IPS-18c (cell line): ENCODE data around the gene CASP4.
"Not testable (repeated sequence)": the region's sequence is repeated elsewhere in the genome, so short reads cannot be mapped to it uniquely, and the experiment has no call there.

ENCODE experiments used
- H3K4me3 ChIP-seq: 2 replicates; pipeline ENCODE4 v1.7.0; 2013; ENCODE audit warnings: low read depth, mild to moderate bottlenecking, low read length, moderate library complexity; ENCODE audit not compliant: insufficient read depth
- H3K9me3 ChIP-seq: one replicate; pipeline ENCODE4 v1.6.1; 2013; ENCODE audit warnings: mild to moderate bottlenecking, low read length, moderate library complexity; ENCODE audit not compliant: control insufficient read depth, insufficient read depth

The CASP4 gene

DNA sequence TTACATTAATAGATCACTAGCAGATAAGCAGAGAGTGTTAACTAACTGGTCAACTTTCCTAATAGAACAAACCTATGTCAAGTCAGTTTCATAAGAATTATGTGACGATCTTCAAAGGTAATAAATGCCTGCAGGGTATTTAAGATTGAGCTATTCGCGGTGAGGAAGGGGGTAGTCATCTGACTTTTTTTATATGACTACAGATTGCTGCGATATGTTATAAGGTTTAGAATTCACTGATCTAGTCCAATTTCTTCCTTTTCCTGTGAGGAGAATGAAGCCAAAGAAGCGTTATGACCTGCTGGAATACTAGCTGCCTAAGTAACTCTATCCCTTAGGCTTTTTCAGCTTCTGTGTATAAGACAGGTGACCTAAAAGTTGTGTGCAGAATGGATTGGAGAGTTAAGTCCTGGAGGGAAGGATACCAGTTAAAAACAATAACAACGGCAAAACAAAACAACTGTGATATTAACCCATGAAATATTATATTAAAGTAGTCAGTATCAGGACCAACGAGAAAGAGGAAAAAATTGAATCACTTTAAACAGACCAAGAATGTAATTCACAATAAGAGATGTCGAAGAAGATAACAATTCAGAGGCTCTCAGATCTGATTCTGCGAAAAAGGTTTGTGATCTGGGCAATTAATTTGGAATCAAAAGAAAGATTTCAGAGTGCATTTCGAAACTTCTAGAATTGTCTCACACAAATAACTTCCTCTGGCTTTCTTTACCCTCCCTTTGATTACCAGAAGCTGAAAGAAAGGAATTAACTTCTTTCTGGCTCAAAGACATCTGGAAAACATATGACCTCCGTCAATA lies 630 bp downstream of the CASP4 start:
- H3K4me3 ChIP-seq: no peak overlapping the region
- peaks cover 5% of the 10 kb centered on the region for H3K9me3 ChIP-seq

DNA sequence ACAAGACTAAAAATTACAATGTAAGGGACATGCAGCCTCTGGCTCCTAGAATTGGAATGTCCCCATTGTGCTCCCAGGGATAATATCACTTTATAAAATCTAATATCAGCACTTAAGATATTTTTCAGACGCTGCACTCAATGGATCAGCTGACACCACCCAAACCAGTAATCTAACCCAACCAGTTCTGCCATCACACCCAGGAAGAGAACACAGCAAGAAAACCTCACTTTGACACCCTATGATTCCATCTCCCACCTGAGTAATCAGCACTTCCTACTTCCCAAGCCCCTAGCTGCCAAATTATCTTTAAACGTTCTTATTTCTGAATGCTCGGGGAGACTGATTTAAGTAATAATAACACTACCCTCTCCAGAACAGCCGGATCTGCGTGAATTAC lies 2.6 kb downstream of the CASP4 start:
- Histone ChIP-seq H3K4me3 (no peak overlapping the region), H3K9me3 (peaks cover 3% of the 10 kb centered on the region)

DNA sequence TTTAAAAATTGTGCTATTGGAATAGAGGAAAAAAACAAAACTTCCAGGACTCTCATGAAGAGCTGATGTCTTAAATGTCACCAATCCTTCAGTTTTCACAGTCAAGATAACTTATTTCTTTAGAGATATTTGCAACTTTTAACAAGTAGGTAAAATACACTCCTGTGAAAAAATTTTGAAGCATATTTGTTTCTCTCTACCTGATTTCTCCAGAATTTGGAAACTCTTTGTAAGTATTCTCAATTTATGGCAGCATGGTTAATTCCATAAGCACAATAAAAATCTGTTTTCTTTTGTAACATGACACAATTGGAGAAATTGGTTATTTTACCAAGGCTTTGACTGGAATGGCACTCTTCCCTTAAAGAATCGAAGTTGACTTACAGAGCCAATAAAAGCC lies 4.1 kb downstream of the CASP4 start:
- Histone ChIP-seq H3K4me3 (no peak overlapping the region), H3K9me3 (peaks cover 3% of the 10 kb centered on the region)

DNA sequence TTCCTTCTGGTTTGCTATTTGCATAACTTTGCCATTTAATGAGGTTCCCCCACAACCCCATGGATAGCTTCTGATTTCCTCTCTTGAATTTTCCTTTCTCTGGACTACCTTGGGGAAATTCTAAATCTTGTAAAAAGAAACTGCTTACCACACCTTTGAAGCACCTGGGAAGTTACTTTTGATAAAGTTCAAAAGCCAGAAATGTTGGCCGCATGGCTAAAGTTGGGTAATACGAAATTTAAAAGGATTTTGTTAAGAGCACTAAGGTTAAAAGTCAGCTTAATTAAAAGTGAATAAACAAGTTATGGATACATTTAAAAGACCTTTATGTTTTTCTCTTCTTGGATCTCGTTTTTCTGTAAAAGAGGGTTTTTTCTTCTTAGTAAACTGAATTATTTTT lies 5.5 kb downstream of the CASP4 start:
- Histone ChIP-seq H3K4me3 (no peak overlapping the region), H3K9me3 (peaks cover 3% of the 10 kb centered on the region)

DNA sequence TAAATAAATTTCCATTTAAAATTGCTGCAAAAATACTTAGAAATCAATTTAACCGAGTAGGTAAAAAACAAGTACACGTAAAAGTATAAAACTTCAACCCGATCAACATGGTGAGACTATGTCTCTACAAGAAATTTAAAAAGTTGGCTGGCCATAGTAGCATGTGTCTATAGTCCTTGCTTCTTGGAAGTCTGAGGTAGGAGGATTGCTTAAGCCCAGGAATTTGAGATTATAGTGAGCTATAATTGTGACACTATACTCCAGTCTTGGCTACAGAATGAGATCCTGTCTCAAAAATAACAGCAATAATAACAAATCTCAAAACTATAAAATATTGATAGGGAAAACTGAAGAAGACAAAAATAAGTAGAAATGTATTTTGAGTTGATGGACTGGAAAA lies 11.1 kb downstream of the CASP4 start:
- H3K4me3 ChIP-seq: no peak overlapping the region
- H3K9me3 ChIP-seq: no peaks in the 10 kb centered on the region

DNA sequence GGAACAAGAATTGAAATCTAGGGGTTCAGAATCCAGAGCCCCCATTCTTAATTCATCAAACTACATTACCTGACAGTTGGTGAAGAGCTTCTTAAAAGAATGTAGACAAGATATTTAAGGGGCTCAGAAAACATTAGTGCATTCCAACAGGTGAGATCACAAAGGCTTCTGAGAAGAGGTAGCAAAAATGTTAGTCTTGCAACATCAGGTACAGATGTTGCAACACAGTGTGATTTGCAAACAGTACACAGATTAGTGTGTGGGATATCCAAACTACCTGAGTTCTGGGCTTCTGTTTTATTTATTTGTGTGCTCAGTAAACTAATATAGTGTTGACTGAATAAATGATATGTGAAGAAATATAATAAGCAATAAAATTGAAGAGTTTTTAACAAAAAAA lies 11.8 kb downstream of the CASP4 start:
- Histone ChIP-seq H3K9me3 (no peaks in the 10 kb centered on the region), H3K4me3 (no peak overlapping the region)

DNA sequence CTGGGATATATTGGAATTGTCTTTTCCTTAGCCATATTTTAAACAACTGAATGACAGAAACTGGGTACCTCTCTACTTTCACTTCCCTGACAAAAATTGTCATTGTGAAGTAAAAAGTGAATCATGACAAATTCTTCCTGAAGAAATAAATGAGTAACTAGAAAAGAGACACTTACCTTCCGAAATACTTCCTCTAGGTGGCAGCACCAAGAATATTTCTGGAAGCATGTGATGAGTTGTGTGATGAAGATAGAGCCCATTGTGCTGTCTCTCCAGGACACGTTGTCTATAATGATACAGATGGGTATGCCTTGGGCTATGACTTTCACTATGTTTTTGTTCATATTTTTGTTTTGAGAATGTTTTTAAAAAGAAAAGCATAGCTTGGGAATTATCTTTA lies 21.5 kb downstream of the CASP4 start:
- Histone ChIP-seq H3K9me3 (no peaks in the 10 kb centered on the region), H3K4me3 (no peak overlapping the region)

DNA sequence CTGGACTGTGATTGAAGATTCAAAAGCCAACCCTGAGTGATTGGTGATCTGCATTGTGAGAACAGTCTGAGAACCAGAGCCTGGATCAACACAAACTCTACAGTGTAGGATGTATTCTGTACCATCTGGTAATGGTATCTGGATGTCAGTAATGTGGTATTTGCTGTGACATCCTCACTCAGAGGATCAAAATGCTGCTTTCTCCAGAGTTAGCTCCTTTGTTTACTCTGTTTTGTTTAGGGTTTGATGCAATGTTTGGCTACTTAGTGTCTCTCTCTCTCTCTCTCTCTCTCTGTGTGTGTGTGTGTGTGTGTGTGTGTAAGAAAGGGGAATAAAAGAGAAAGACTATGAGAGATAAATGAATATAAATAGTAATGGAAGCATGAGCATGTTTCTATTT lies 24.3 kb downstream of the CASP4 start:
- no peaks in the 10 kb centered on the region for H3K9me3 ChIP-seq
- H3K4me3 ChIP-seq: no peak overlapping the region

DNA sequence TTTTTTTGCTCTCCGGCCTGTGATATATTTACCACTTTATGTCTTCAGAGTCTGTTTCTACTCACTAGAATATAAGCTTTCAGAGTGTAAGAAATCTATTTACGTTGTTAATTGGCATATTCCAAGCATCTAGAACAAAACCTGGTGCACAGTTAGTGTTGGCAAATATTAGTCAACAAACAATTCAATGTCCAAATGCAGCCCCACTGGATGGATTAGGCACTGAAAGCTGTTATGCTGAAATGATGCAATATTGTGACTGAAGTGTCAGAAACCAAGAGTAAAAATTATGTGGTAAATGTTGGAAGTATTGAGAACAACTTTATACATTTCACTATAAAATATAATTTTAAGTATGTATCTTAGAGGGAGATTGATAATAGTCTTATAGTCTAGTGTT lies 24.8 kb downstream of the CASP4 start:
- Histone ChIP-seq H3K9me3 (no peaks in the 10 kb centered on the region), H3K4me3 (no peak overlapping the region)

DNA sequence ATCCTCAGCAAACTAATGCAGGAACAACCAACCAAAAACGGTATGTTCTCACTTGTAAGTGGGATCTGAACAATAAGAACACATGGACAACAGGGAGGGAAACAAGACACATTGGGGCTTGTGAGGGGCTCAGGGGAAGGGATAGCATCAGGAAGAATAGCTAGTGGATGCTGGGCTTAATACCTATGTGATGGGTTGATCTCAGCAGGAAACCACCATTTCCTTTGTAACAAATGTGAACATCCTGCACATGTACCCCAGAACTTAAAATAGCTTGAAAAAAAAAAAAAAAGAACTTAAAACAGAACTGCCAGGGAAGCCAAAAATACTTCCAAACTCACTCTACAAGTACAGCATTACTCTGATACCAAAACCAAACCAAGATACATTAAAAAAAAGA lies 33.8 kb downstream of the CASP4 start:
- Histone ChIP-seq H3K4me3 (no peak overlapping the region), H3K9me3 (no peaks in the 10 kb centered on the region)

DNA sequence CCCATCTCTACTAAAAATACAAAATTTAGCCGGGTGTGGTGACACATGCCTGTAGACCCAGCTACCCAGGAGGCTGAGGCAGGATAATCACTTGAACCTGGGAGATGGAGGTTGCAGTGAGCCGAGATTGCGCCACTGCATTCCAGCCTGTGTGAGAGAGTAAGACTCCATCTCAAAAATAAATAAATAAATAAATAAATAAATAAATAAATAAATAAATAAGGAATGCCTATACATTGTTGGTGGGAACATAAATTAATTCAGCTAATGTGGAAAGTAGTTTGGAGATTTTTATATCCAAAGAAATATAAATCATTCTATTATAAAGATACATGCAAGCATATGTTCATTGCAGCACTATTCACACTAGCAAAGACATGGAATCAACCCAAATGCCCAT lies 34.3 kb downstream of the CASP4 start:
- not testable (repeated sequence) for H3K9me3 ChIP-seq, H3K4me3 ChIP-seq

DNA sequence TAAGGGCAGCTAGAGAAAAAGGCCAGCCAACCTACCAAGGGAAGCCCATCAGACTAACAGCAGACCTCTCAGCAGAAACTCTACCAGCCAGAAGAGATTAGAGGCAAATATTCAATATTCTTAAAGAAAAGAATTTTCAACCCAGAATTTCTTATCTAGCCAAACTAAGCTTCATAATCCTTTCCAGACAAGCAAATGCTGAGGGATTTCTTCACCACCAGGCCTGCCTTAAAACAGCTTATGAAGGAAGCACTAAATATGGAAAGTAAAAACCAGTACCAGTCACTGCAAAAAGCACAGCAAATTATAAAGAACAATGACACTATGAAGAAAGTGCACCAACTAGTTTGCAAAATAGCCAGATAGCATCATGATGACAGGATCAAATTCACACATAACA lies 39.6 kb downstream of the CASP4 start:
- Histone ChIP-seq H3K4me3 (no peak overlapping the region), H3K9me3 (peaks cover 2% of the 10 kb centered on the region)

DNA sequence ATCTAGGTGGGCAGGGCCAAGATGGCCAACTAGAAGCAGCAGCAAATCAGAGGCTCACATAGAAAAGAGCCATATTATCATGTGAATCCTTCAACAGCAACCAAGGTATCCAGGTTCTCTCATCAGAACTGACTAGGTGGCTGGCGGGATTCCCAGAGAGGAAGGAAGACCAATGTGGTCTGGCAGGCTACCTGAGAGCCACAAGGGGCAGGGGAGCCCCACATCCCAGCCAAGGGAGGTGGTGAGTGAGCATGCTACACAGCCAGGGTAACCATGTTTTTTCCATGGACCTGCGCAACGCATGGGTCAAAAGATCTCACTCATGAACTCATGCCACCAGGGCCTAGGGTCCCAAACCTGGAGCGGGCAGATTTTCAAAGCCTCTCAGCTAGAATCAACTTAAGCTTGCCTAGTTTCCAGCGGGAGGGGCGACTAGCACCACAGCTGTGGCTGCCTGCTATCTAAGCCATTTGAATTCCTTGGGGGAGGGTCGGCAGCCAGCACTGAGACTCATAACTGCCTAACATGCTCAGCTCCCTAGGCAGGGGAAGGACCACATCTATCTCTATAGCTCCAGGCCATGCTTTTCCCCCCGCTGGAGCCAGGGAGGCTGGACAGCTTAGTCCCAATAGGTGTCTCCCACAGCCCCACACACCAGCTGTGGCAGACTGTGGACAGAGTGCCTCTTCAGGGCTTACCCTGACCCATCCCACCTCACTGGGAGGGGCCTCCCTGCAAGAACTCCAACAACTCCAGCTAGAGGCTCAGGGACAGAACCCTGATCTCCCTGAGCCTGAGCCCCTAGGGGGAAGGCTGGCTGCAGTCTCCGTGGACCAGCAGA lies 41.4 kb downstream of the CASP4 start:
- Histone ChIP-seq H3K9me3 (peaks cover 2% of the 10 kb centered on the region), H3K4me3 (no peak overlapping the region)

DNA sequence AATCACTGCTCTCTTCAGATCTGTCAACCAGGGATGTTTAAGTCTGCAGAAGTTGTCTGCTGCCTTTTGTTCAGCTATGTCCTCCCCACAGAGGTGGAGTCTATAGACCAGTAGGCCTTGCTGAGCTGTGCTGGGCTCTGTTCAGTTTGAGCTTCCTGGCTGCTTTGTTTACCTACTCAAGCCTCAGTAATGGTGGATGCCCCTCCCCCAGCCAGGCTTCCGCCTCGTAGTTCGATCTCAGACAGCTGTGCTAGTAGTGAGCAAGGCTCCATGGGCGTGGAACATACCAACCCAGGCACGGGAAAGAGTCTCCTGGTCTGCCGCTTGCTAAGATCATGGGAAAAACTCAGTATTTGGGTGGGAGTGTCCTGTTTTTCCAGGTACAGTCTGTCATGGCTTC lies 42.5 kb downstream of the CASP4 start:
- Histone ChIP-seq H3K9me3 (peaks cover 2% of the 10 kb centered on the region), H3K4me3 (no peak overlapping the region)

DNA sequence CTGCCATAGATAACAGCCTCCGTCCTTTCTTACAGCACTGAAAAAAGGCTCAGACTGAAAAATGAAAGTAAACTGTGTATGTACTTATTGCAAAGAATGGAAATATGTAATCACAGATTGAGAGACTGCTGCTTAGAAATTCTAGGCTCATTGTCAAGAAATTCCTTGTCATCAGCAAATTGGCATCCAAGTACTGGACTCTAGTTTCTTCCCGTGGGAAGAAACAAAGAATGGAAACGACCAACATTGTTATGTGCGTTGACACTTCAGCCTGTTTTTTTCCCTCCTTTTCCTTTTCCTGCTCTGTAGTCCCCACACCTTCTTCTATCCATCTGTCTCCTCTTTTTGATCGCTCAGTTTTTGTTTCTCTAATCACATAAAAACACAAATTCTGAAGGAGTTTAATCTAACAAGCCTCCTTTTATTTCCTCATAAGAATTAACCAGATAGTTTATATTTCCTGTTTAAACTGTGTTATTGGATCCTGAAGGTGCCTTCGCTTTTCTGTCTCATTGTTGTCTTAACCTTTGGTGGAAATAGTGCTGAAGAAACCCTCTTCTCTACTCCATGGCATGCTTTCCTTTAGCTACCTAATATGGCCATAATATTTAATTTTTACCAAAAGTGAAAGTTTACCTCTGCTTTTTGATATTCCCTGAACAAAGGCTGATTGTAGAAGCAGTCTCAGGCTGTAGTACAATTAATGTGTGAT lies 50.1 kb downstream of the CASP4 start:
- no peak overlapping the region for H3K4me3 ChIP-seq
- no peaks in the 10 kb centered on the region for H3K9me3 ChIP-seq

DNA sequence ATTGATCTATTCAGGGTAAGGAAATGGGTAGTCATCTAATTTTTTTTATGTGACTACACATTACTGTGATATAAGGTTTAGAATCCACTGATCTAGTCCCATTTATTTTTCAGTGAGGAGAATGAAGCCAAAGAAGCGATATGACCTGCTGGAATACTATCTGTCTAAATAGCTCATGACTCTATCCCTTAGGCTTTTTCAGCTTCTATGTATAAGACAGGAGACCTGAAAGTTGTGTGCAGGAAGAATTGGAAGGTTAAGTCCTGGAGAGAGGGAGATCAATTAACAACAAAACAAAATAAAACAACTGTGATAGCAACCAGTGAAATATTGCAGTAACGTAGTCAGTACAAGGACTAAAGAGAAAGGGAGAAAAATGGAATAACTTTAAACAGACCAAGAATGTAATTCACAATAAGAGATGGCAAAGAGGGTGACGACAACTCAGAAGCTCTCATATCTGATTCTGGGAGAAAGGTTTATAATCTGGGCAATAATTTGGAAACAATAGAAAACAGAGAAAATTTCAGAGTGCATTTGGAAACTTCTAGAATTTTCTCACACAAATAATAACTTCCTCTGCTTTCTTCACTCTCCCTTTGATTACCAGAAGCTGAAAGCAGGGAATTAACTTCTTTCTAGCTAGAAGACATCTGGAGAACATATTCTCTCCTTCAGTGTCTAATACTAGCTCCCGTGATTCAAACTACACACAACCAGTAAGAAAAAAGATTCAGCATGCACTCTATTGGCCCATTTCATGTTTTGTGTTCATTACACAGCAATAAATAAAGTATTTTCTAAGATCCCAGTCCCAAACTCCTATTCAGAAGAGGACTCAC lies 50.9 kb downstream of the CASP4 start:
- Histone ChIP-seq H3K4me3 (no peak overlapping the region), H3K9me3 (no peaks in the 10 kb centered on the region)

DNA sequence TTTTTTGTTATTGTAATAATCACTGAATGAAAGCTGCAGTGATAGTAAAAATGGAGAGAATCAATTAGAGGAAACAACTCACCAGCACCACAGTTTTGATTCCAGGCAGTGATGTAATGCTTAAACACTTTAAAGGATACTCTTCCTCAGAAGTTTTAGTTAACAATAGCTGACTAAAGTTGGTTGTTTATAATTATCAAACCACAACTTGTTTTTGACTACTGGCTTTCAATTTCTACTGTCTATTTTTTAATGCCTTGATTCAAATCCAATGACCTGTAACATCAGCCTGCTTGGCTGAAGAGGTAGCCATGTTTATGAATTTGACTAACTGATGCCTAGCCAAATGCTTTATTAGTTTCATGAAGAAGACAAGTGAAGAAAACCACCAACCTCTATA lies 51.9 kb downstream of the CASP4 start:
- Histone ChIP-seq H3K4me3 (no peak overlapping the region), H3K9me3 (no peaks in the 10 kb centered on the region)
